ENCODE results near the gene BBS4.
A peak's percentile ranks its signal among the peaks of the same experiment; 100 is the strongest.

The BBS4 gene

DNA sequence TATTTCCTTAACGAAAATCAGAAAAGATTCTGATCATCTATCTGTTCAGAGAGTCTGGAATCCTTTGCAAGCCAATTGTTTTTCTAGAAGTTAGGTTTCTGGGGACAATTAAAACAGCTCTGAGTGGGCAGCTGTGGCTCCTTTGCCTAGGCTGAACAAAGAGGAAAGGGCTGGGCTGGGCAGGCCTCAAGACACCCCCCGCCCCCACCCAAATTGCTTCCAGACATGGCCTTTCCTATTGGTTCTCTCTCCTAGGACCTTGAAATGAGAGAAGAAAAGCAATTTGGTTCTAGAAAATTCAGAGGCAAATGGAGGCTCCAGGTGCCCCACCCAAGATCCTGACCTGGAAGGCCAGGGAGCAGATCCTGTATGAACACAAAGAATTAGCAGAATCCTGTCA is 99.8 kb downstream of the BBS4 start:
- Histone ChIP-seq H3K36me3 (replicated peaks in 1 of 2; ENCODE audit: control insufficient read depth in 2 of 2, insufficient read depth in 2 of 2, low read length in 2 of 2) (peaks cover 0 to 8% of the 10 kb centered on the region in 2 donors), H2BK5ac (ENCODE audit: low read length) (no peak overlapping the region), H3K79me1 (ENCODE audit: low read depth, low read length) (peaks cover 4% of the 10 kb centered on the region), H3K27me3 (ENCODE audit: control insufficient read depth in 3 of 3, insufficient read depth in 3 of 3, low read depth in 1 of 3, low read length in 3 of 3) (no peaks in the 10 kb centered on the region), H3K4ac (ENCODE audit: low read length) (no peak overlapping the region), H3K18ac (ENCODE audit: low read length) (no peak overlapping the region), H2BK12ac (ENCODE audit: low read length) (no peak overlapping the region), H3K4me1 (ENCODE audit: control insufficient read depth in 2 of 2, insufficient read depth in 1 of 2, low read depth in 1 of 2, low read length in 2 of 2) (peaks cover 6 to 19% of the 10 kb centered on the region in 2 donors), H3K4me3 (ENCODE audit: low read length in 2 of 2) (no peak overlapping the region), H2BK15ac (ENCODE audit: low read length) (no peak overlapping the region), H4K91ac (ENCODE audit: low read depth, low read length, poor library complexity) (no peak overlapping the region), H2AFZ (ENCODE audit: low read length) (peak overlapping the region; percentile 95), H3K9ac (ENCODE audit: low read depth, low read length, poor library complexity) (no peak overlapping the region), H2AK5ac (ENCODE audit: low read depth, low read length) (no peak overlapping the region), H3K23ac (ENCODE audit: low read depth, low read length, poor library complexity) (no peak overlapping the region), H4K8ac (ENCODE audit: low read depth, low read length) (no peak overlapping the region), H2BK120ac (ENCODE audit: low read depth, low read length) (no peak overlapping the region), H3K9me3 (replicated peaks in 1 of 2; ENCODE audit: control insufficient read depth in 2 of 2, insufficient read depth in 1 of 2, low read depth in 1 of 2, low read length in 2 of 2) (no peaks in the 10 kb centered on the region), H3K27ac (replicated peaks; ENCODE audit: low read length) (no peak overlapping the region), H3K4me2 (ENCODE audit: insufficient read depth, low read length, poor library complexity, severe bottlenecking) (no peak overlapping the region), H3K14ac (ENCODE audit: low read length) (no peak overlapping the region)
- no peak for DNase-seq (ENCODE audit: low spot score)
- WGBS, 2 donors (ENCODE audit: extremely low coverage in 2 of 2, insufficient read length in 2 of 2, insufficient replicate concordance in 1 of 2), result no CpG with 5 or more reads among the region's 2 CpGs

DNA sequence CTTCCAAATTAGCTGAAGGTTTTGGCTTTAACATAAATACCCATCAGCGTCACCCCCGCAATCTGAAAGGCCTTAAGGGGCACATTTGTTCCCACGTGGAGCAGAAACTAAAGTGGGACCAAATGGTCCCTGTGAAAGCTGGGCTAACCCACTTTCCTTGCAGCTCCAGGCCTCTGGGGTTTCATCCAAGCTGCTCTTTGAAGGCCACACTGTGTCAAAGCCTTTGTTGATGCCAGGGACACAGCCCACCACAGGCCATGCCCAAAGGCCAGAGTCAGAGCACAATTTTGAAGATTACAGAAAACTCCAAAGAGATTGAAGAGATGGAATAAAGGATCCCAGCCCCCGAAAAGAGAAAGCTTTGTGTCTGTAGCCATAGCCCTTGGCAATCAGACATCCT is 100.2 kb downstream of the BBS4 start:
- H3K23ac ChIP-seq (ENCODE audit: low read depth, low read length, poor library complexity), result no peak overlapping the region
- no peak overlapping the region for H3K4me3 ChIP-seq (ENCODE audit: low read length in 2 of 2)
- no CpG with 5 or more reads among the region's 4 CpGs for WGBS, 2 donors (ENCODE audit: extremely low coverage in 2 of 2, insufficient read length in 2 of 2, insufficient replicate concordance in 1 of 2)
- H4K8ac ChIP-seq (ENCODE audit: low read depth, low read length), result no peak overlapping the region
- peaks cover 0 to 5% of the 10 kb centered on the region in 2 donors for H3K36me3 ChIP-seq (replicated peaks in 1 of 2; ENCODE audit: control insufficient read depth in 2 of 2, insufficient read depth in 2 of 2, low read length in 2 of 2)
- H2BK120ac ChIP-seq (ENCODE audit: low read depth, low read length), result no peak overlapping the region
- H3K4ac ChIP-seq (ENCODE audit: low read length), result no peak overlapping the region
- H3K9me3 ChIP-seq (replicated peaks in 1 of 2; ENCODE audit: control insufficient read depth in 2 of 2, insufficient read depth in 1 of 2, low read depth in 1 of 2, low read length in 2 of 2), result no peaks in the 10 kb centered on the region
- H3K18ac ChIP-seq (ENCODE audit: low read length), result no peak overlapping the region
- H3K4me1 ChIP-seq (ENCODE audit: control insufficient read depth in 2 of 2, insufficient read depth in 1 of 2, low read depth in 1 of 2, low read length in 2 of 2), result peaks cover 6 to 19% of the 10 kb centered on the region in 2 donors
- H3K9ac ChIP-seq (ENCODE audit: low read depth, low read length, poor library complexity), result no peak overlapping the region
- H3K27me3 ChIP-seq (ENCODE audit: control insufficient read depth in 3 of 3, insufficient read depth in 3 of 3, low read depth in 1 of 3, low read length in 3 of 3), result no peaks in the 10 kb centered on the region
- no peak for DNase-seq (ENCODE audit: low spot score)
- no peak overlapping the region for H3K27ac ChIP-seq (replicated peaks; ENCODE audit: low read length)
- no peak overlapping the region for H3K4me2 ChIP-seq (ENCODE audit: insufficient read depth, low read length, poor library complexity, severe bottlenecking)
- H2AFZ ChIP-seq (ENCODE audit: low read length), result peak overlapping the region; percentile 95
- no peak overlapping the region for H2BK15ac ChIP-seq (ENCODE audit: low read length)
- H3K79me1 ChIP-seq (ENCODE audit: low read depth, low read length), result peaks cover 4% of the 10 kb centered on the region
- H3K14ac ChIP-seq (ENCODE audit: low read length), result no peak overlapping the region
- H2AK5ac ChIP-seq (ENCODE audit: low read depth, low read length), result no peak overlapping the region
- H4K91ac ChIP-seq (ENCODE audit: low read depth, low read length, poor library complexity), result no peak overlapping the region
- no peak overlapping the region for H2BK12ac ChIP-seq (ENCODE audit: low read length)
- H2BK5ac ChIP-seq (ENCODE audit: low read length), result no peak overlapping the region

DNA sequence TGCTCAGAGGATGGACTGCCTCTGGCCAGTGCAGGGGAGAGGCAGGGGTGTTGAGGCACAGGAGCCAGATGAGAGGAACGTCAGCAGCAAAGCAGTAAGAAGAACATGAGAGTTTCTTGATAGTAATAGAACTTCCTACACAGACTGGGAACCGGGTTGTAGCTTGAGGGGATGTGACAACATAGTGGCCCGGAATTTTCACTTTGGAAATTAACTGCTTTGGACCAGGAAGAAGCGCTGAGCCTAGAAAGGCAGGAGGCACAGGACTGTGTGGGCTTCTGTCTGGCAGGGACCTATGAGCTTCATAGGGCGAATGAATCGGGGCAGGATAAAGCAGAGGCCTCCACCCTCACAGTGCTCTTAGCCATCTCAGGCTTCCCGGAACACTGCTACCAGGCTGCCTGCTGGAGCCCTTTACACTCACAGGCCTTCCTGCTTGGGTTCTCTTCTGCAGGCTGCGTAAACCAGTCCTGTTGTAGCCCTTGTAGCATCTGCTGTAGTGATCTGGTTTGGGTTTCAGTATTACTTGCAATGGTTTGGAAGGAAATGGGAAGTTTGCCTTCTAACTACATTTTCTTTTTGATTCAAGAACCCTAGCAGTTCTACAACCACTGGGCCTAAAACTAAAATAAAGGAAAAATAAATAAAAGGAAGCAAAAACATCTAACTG is 100.8 kb downstream of the BBS4 start:
- peaks cover 6 to 19% of the 10 kb centered on the region in 2 donors for H3K4me1 ChIP-seq (ENCODE audit: control insufficient read depth in 2 of 2, insufficient read depth in 1 of 2, low read depth in 1 of 2, low read length in 2 of 2)
- no peak overlapping the region for H3K14ac ChIP-seq (ENCODE audit: low read length)
- no peak overlapping the region for H2AK5ac ChIP-seq (ENCODE audit: low read depth, low read length)
- H3K4me3 ChIP-seq (ENCODE audit: low read length in 2 of 2), result no peak overlapping the region
- H3K79me1 ChIP-seq (ENCODE audit: low read depth, low read length), result peaks cover 4% of the 10 kb centered on the region
- H2BK5ac ChIP-seq (ENCODE audit: low read length), result no peak overlapping the region
- H3K27me3 ChIP-seq (ENCODE audit: control insufficient read depth in 3 of 3, insufficient read depth in 3 of 3, low read depth in 1 of 3, low read length in 3 of 3), result no peaks in the 10 kb centered on the region
- H2BK12ac ChIP-seq (ENCODE audit: low read length), result no peak overlapping the region
- H4K91ac ChIP-seq (ENCODE audit: low read depth, low read length, poor library complexity), result no peak overlapping the region
- no peak overlapping the region for H3K4me2 ChIP-seq (ENCODE audit: insufficient read depth, low read length, poor library complexity, severe bottlenecking)
- no peak overlapping the region for H3K4ac ChIP-seq (ENCODE audit: low read length)
- H3K23ac ChIP-seq (ENCODE audit: low read depth, low read length, poor library complexity), result no peak overlapping the region
- H4K8ac ChIP-seq (ENCODE audit: low read depth, low read length), result no peak overlapping the region
- H2BK120ac ChIP-seq (ENCODE audit: low read depth, low read length), result no peak overlapping the region
- H2AFZ ChIP-seq (ENCODE audit: low read length), result peak overlapping the region; percentile 95
- no peak overlapping the region for H3K9ac ChIP-seq (ENCODE audit: low read depth, low read length, poor library complexity)
- H3K18ac ChIP-seq (ENCODE audit: low read length), result no peak overlapping the region
- no peak for DNase-seq (ENCODE audit: low spot score)
- H3K27ac ChIP-seq (replicated peaks; ENCODE audit: low read length), result no peak overlapping the region
- no peaks in the 10 kb centered on the region for H3K36me3 ChIP-seq (replicated peaks in 1 of 2; ENCODE audit: control insufficient read depth in 2 of 2, insufficient read depth in 2 of 2, low read length in 2 of 2)
- no peaks in the 10 kb centered on the region for H3K9me3 ChIP-seq (replicated peaks in 1 of 2; ENCODE audit: control insufficient read depth in 2 of 2, insufficient read depth in 1 of 2, low read depth in 1 of 2, low read length in 2 of 2)
- WGBS, 2 donors (ENCODE audit: extremely low coverage in 2 of 2, insufficient read length in 2 of 2, insufficient replicate concordance in 1 of 2), result no CpG with 5 or more reads among the region's 8 CpGs
- no peak overlapping the region for H2BK15ac ChIP-seq (ENCODE audit: low read length)

DNA sequence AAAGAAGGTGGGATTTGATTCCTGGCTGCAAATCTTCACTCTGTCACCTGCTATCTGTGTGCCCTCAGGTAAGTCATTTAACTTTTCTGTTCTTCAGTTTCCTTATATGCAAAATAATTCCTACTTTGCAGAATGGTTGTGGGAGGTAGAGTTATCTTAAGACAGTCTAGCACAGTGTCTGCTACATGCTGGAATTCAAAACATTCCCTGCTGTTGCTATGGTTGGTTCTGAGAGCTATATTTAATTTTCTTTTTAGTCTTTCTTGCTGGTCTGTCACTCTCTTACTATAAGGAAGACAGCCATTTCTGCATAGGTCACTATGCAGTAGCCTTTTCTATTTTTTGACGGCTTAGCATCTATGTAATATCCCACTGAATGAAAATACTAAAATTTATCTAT is 101.5 kb downstream of the BBS4 start:
- no peak overlapping the region for H2BK120ac ChIP-seq (ENCODE audit: low read depth, low read length)
- no peaks in the 10 kb centered on the region for H3K36me3 ChIP-seq (replicated peaks in 1 of 2; ENCODE audit: control insufficient read depth in 2 of 2, insufficient read depth in 2 of 2, low read length in 2 of 2)
- H4K91ac ChIP-seq (ENCODE audit: low read depth, low read length, poor library complexity), result no peak overlapping the region
- H3K14ac ChIP-seq (ENCODE audit: low read length), result no peak overlapping the region
- no peaks in the 10 kb centered on the region for H3K9me3 ChIP-seq (replicated peaks in 1 of 2; ENCODE audit: control insufficient read depth in 2 of 2, insufficient read depth in 1 of 2, low read depth in 1 of 2, low read length in 2 of 2)
- H2BK15ac ChIP-seq (ENCODE audit: low read length), result no peak overlapping the region
- H3K9ac ChIP-seq (ENCODE audit: low read depth, low read length, poor library complexity), result no peak overlapping the region
- H3K18ac ChIP-seq (ENCODE audit: low read length), result no peak overlapping the region
- H3K4me1 ChIP-seq (ENCODE audit: control insufficient read depth in 2 of 2, insufficient read depth in 1 of 2, low read depth in 1 of 2, low read length in 2 of 2), result peaks cover 6 to 18% of the 10 kb centered on the region in 2 donors
- no CpG with 5 or more reads among the region's 1 CpG for WGBS, 2 donors (ENCODE audit: extremely low coverage in 2 of 2, insufficient read length in 2 of 2, insufficient replicate concordance in 1 of 2)
- H2AFZ ChIP-seq (ENCODE audit: low read length), result no peak overlapping the region
- peaks cover 4% of the 10 kb centered on the region for H3K79me1 ChIP-seq (ENCODE audit: low read depth, low read length)
- H3K4me2 ChIP-seq (ENCODE audit: insufficient read depth, low read length, poor library complexity, severe bottlenecking), result no peak overlapping the region
- H4K8ac ChIP-seq (ENCODE audit: low read depth, low read length), result no peak overlapping the region
- H2BK5ac ChIP-seq (ENCODE audit: low read length), result no peak overlapping the region
- no peak overlapping the region for H3K23ac ChIP-seq (ENCODE audit: low read depth, low read length, poor library complexity)
- no peak overlapping the region for H2AK5ac ChIP-seq (ENCODE audit: low read depth, low read length)
- no peak overlapping the region for H3K4ac ChIP-seq (ENCODE audit: low read length)
- H3K27me3 ChIP-seq (ENCODE audit: control insufficient read depth in 3 of 3, insufficient read depth in 3 of 3, low read depth in 1 of 3, low read length in 3 of 3), result no peaks in the 10 kb centered on the region
- no peak overlapping the region for H3K4me3 ChIP-seq (ENCODE audit: low read length in 2 of 2)
- H2BK12ac ChIP-seq (ENCODE audit: low read length), result no peak overlapping the region
- no peak overlapping the region for H3K27ac ChIP-seq (replicated peaks; ENCODE audit: low read length)
- no peak for DNase-seq (ENCODE audit: low spot score)

Data from neuronal stem cell (in vitro differentiated cells).